T-helper 17 cell (primary cell): ENCODE data around the gene HERC4. TPM values are rescaled to one million over a fixed set of nuclear protein-coding genes. Genes with fewer than 3 reads are reported as not detected.

Experiments used
- ATAC-seq: fragments of 150-1000 bp; cut with Tn5 transposase; 2 replicates; pipeline ENCODE4 v1.10.0; 2021; ENCODE audit warnings: mild to moderate bottlenecking, moderate library complexity
- DNase-seq, 3 donors: peaks; one replicate each; pipeline versions ENCODE4 v3.0.0 to v3.0.0-alpha.2; 2020 to 2021
- H3K9me3 ChIP-seq: one replicate; pipeline ENCODE4 v1.7.0; 2013; ENCODE audit warnings: low read length, mild to moderate bottlenecking; ENCODE audit not compliant: control insufficient read depth, poor library complexity, severe bottlenecking
- H3K27ac Mint-ChIP-seq: one replicate; pipeline ENCODE4 v1.8.0; 2022; ENCODE audit warnings: mild to moderate bottlenecking, moderate library complexity, mixed read lengths
- H3K27me3 Mint-ChIP-seq: one replicate; pipeline ENCODE4 v1.8.0; 2022; ENCODE audit warnings: mixed read lengths
- H3K36me3 Mint-ChIP-seq: one replicate; pipeline ENCODE4 v1.8.0; 2022; ENCODE audit warnings: low read depth, mixed read lengths
- H3K4me1 Mint-ChIP-seq: one replicate; pipeline ENCODE4 v1.8.0; 2022; ENCODE audit warnings: mild to moderate bottlenecking, mixed read lengths
- H3K4me3 Mint-ChIP-seq: one replicate; pipeline ENCODE4 v1.8.0; 2022; ENCODE audit warnings: mild to moderate bottlenecking, moderate library complexity, mixed read lengths
- total RNA-seq, 4 donors: library from RNA in 2 of 4; stranded (reverse) in 2 of 4; gene quantifications; one replicate each; pipeline ENCODE4 v1.2.3 and lab custom pipeline; 2022 to 2026

HERC4 gene, protein sequence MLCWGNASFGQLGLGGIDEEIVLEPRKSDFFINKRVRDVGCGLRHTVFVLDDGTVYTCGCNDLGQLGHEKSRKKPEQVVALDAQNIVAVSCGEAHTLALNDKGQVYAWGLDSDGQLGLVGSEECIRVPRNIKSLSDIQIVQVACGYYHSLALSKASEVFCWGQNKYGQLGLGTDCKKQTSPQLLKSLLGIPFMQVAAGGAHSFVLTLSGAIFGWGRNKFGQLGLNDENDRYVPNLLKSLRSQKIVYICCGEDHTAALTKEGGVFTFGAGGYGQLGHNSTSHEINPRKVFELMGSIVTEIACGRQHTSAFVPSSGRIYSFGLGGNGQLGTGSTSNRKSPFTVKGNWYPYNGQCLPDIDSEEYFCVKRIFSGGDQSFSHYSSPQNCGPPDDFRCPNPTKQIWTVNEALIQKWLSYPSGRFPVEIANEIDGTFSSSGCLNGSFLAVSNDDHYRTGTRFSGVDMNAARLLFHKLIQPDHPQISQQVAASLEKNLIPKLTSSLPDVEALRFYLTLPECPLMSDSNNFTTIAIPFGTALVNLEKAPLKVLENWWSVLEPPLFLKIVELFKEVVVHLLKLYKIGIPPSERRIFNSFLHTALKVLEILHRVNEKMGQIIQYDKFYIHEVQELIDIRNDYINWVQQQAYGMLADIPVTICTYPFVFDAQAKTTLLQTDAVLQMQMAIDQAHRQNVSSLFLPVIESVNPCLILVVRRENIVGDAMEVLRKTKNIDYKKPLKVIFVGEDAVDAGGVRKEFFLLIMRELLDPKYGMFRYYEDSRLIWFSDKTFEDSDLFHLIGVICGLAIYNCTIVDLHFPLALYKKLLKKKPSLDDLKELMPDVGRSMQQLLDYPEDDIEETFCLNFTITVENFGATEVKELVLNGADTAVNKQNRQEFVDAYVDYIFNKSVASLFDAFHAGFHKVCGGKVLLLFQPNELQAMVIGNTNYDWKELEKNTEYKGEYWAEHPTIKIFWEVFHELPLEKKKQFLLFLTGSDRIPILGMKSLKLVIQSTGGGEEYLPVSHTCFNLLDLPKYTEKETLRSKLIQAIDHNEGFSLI
- total RNA-seq (10 to 100 TPM; 50.9 to 59.4 TPM), total RNA-seq (lab: John Stamatoyannopoulos, UW) (103 to 112 reads per million in 2 donors)

DNA sequence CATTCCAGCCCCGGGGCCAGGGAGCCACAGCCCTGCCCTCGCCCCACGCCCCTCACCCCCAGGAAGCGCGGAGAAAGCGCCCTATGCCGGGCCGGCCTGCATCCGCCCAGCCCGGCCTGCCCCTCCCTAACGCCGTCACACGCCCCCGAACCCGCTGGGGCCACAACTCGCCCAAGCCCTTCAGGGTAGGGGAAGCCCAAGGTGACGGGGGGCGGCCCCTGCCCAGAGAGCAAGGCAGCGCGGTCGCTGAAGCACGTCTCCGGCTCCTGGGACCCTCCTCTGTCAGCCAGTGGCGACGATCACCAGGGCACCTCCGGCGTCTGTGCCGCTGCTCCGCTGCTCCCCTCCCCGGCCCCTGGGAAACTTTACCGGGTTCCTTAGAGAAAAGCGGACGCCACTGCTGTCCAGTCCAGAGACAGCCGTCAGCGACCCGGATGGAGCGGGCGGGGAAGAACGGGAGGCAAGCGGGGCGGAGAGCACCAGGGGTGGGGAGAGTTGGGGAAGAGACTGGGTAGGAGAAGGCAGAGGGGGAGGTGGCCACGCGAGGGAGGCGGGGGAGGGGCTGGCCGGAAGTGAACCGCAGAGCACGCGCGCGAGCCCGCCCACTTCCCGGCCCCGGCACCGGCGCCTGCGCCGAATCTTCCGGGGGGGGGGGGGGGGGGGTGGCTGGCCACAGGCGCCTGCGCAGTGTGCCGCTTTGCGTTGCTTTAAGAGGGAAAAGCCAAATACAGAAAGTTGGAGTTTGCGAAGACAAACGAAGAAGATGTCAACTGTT is at the start of gene HERC4:
TSS of gene HERC4 (minus strand) at position 509 of the 775 bp plus-strand sequence. CDS start 2,175 bp downstream, outside the sequence.
- Mint-ChIP-seq H3K4me3 (peak within 1 kb of the TSS; percentile 95), H3K36me3 (peaks cover 6% of the 10 kb centered on the region), H3K27me3 (no peaks in the 10 kb centered on the region), H3K4me1 (peaks cover 14% of the 10 kb centered on the region), H3K27ac (peak within 1 kb of the TSS; percentile 95)
- DNase-seq (peak; percentile 83 to 92 (median 90)), ATAC-seq (peak; percentile 91)
- H3K9me3 ChIP-seq: no peaks in the 10 kb centered on the region

DNA sequence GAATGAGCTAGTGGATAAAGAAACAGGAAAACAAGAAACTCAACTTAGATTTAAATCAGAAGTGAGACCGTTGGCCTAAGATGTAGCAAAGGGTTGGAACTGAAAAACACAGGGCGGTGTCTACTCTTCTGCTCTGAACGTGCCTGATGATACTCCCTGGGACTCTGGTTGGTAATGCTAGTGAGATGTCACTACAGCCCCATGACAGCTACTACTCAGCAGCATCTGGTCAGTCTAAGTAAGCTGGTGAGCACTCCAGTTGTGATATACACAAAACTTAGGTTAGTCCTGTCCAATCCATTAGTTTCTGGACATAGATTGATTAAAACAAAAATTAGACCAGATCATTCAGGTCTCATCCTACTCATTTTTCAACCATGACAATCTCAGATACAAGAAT is 49.6 kb upstream of the HERC4 start:
- no peaks in the 10 kb centered on the region for H3K4me1 Mint-ChIP-seq
- no peaks in the 10 kb centered on the region for H3K9me3 ChIP-seq
- DNase-seq: no peak
- H3K27me3 Mint-ChIP-seq: peaks cover 8% of the 10 kb centered on the region
- no peak overlapping the region for H3K27ac Mint-ChIP-seq
- ATAC-seq: no peak
- no peak overlapping the region for H3K4me3 Mint-ChIP-seq
- peaks cover 2% of the 10 kb centered on the region for H3K36me3 Mint-ChIP-seq

DNA sequence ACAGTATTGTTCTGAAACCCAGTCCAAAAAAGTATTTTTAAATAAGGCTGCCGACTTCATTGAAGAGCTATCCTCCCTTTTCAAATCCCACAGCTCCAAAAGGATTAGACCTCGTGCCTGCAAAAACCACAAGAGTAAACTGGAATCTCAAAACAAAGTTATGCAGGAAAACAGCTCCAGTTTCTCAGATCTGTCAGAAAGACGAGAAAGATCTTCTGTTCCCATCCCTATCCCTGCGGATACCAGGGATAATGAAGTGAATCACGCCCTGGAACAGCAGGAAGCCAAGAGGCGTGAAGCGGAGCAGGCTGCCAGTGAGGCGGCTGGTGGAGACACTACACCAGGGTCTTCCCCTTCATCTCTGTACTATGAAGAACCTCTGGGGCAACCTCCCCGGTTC is 46.8 kb upstream of the HERC4 start:
- Mint-ChIP-seq H3K4me3 (no peak overlapping the region), H3K36me3 (peaks cover 2% of the 10 kb centered on the region), H3K27ac (no peak overlapping the region), H3K27me3 (peaks cover 8% of the 10 kb centered on the region), H3K4me1 (no peaks in the 10 kb centered on the region)
- H3K9me3 ChIP-seq: no peaks in the 10 kb centered on the region
- DNase-seq (no peak), ATAC-seq (no peak)

DNA sequence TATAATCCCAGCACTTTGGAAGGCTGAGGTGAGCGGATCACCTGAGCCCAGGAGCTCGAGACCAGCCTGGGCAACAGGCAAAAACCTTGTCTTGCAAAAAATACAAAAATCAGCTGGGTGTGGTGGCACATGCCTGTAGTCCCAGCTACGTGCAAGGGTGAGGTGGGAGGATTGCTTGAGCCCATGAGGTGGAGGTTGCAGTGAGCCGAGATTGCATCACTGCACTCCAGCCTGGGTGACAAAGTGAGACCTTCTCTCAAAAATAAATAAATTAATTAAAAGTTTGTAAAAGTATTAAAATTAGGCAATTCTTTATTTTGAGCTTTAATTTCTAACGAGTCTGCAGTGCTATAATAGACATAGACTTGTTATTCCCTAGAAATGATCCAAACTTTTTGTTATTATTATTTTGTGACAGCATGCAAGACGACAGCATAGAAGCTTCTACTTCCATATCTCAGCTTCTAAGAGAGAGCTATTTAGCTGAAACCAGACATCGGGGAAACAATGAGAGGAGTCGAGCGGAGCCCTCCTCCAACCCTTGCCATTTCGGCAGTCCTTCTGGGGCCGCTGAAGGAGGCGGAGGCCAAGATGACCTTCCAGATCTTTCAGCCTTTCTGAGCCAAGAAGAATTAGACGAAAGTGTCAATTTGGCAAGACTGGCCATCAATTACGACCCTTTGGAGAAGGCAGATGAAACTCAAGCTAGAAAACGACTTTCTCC is 46.1 kb upstream of the HERC4 start:
- Mint-ChIP-seq H3K27me3 (peaks cover 8% of the 10 kb centered on the region), H3K4me3 (peak overlapping the region; percentile 19), H3K27ac (no peak overlapping the region), H3K36me3 (peaks cover 2% of the 10 kb centered on the region), H3K4me1 (no peaks in the 10 kb centered on the region)
- DNase-seq (no peak), ATAC-seq (no peak)
- no peaks in the 10 kb centered on the region for H3K9me3 ChIP-seq

DNA sequence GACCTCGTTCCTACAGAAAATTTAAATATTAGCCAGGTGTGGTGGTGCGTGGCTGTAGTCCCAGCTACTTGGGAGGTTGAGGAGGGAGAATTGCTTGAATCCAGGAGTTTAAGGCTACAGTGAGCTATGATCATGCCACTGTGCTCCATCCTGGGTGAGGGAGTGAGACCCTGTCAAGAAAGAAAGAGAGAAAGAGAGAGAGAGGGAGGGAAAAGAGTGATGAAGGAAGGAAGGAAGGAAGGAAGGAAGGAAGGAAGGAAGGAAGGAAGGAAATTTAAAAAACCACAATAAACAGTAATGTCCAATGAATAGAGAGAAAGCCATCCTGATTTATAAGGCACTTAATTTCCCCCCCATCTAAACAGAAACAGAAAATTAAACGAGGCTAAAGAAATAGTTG is 43.6 kb upstream of the HERC4 start:
- peaks cover 5% of the 10 kb centered on the region for H3K36me3 Mint-ChIP-seq
- H3K4me3 Mint-ChIP-seq: no peak overlapping the region
- H3K9me3 ChIP-seq: no peaks in the 10 kb centered on the region
- peaks cover 18% of the 10 kb centered on the region for H3K27me3 Mint-ChIP-seq
- no peak for DNase-seq
- H3K4me1 Mint-ChIP-seq: no peaks in the 10 kb centered on the region
- ATAC-seq: no peak
- no peak overlapping the region for H3K27ac Mint-ChIP-seq

DNA sequence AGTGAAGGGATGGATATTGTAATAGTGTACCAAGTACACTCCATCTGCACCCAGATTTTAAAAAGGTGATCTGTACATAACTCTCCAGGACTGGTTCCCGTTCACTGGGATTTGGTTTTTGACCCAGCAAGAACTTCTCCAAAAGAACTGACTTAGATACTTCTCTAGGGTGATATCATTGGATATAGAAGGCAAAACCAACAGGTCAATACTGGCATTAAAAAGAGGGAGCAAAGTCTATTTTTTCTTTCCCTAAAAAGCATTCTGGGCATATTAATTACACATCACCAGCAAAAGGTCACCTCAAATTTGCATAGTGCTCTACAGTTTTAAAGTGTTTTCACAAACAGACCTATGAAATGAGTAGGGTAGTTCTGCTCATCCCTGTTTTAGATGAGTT is 37.8 kb upstream of the HERC4 start:
- Mint-ChIP-seq H3K4me1 (no peaks in the 10 kb centered on the region), H3K4me3 (no peak overlapping the region), H3K27me3 (peaks cover 19% of the 10 kb centered on the region), H3K27ac (no peak overlapping the region), H3K36me3 (peaks cover 5% of the 10 kb centered on the region)
- ATAC-seq: no peak
- no peak for DNase-seq
- no peaks in the 10 kb centered on the region for H3K9me3 ChIP-seq

DNA sequence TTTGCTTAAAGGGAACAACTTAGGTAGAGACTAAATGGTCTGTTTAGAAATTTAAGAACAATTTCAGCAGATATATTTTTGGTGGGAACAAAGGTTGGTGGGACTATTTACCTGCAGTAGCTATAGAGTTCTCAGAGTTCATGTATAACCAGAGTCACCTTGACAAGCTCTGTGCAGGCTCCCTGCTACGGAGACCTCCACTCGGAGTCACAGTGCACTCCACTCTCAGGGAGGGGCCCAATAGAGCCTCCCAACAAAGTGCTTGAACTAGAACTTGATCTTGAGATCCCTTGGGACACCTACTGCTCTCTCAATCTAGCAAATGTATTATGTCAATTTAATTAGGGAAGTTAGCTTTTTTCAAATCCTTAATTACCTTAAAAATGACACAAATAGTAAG is 36.5 kb upstream of the HERC4 start:
- no peak for ATAC-seq
- H3K27me3 Mint-ChIP-seq: peaks cover 23% of the 10 kb centered on the region
- H3K9me3 ChIP-seq: no peaks in the 10 kb centered on the region
- H3K4me1 Mint-ChIP-seq: no peaks in the 10 kb centered on the region
- H3K4me3 Mint-ChIP-seq: no peak overlapping the region
- peaks cover 5% of the 10 kb centered on the region for H3K36me3 Mint-ChIP-seq
- DNase-seq: no peak
- H3K27ac Mint-ChIP-seq: no peak overlapping the region

DNA sequence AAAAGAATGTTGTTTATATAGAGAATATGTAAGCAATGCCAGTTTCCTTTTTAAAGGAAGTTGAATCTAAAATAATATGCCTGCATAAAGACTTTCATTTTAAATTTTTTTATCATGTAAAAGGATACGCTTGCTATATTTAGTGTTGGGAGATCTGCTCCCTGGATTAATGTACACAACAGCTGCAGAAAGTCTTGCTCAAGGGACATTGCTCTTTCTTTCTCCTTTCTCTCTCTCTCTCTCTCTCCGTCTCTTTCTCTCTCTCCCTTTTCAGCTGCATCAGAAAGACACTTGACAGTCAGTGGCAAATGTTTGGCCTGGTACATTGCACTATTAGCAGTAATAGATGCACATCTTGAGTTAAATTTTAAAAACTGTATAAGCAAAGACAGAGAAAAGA is 34.9 kb upstream of the HERC4 start:
- Mint-ChIP-seq H3K27ac (no peak overlapping the region), H3K4me3 (no peak overlapping the region), H3K27me3 (peaks cover 18% of the 10 kb centered on the region), H3K4me1 (peaks cover 4% of the 10 kb centered on the region), H3K36me3 (no peaks in the 10 kb centered on the region)
- H3K9me3 ChIP-seq: no peaks in the 10 kb centered on the region
- ATAC-seq: no peak
- DNase-seq: no peak

DNA sequence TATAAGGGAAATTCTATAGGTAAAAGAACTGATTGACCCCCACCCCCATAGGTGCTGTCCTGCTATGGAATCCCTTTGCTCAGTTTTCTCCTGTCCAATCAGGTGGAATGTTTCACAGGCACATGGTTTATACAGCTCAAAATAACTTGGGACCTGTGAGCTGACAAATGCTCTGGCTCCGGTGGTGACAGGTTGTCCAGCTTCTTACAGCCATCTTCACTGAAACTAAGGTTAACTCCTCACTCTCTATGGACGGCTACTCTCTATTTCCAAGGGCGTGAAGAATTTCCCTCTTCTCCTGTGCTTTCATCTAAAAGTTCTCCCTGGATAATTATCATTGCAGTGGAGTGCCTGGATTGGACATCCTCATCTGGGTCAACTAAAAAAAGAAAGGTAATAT is 34.2 kb upstream of the HERC4 start, which contains the start of gene MYPN:
TSS of gene MYPN (plus strand) at position 158 of the 400 bp plus-strand sequence. CDS start 11,951 bp downstream, outside the sequence.
- Mint-ChIP-seq H3K4me1 (peaks cover 4% of the 10 kb centered on the region), H3K27ac (no peak within 1 kb of the TSS), H3K27me3 (peaks cover 18% of the 10 kb centered on the region), H3K36me3 (no peaks in the 10 kb centered on the region), H3K4me3 (no peak within 1 kb of the TSS)
- DNase-seq: no peak
- no peak for ATAC-seq
- no peaks in the 10 kb centered on the region for H3K9me3 ChIP-seq

DNA sequence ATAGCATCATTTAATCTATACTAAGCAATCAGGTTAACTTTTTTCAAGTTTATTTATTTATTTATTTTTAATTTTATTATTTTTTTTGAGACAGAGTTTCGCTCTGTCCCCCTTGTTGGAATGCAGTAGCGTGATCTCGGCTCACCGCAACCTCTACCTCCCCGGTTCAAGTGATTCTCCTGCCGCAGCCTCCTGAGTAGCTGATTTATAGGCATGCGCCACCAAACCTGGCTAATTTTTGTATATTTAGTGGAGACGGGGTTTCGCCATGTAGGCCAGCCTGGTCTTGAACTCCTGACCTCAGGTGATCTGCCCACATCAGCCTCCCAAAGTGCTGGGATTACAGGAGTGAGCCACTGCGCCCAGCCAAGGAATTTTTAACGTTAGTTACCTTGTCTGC is 33.6 kb upstream of the HERC4 start:
- H3K9me3 ChIP-seq: no peaks in the 10 kb centered on the region
- no peak for ATAC-seq
- Mint-ChIP-seq H3K36me3 (no peaks in the 10 kb centered on the region), H3K4me3 (no peak overlapping the region), H3K4me1 (peaks cover 4% of the 10 kb centered on the region), H3K27me3 (peaks cover 18% of the 10 kb centered on the region), H3K27ac (no peak overlapping the region)
- DNase-seq: no peak

DNA sequence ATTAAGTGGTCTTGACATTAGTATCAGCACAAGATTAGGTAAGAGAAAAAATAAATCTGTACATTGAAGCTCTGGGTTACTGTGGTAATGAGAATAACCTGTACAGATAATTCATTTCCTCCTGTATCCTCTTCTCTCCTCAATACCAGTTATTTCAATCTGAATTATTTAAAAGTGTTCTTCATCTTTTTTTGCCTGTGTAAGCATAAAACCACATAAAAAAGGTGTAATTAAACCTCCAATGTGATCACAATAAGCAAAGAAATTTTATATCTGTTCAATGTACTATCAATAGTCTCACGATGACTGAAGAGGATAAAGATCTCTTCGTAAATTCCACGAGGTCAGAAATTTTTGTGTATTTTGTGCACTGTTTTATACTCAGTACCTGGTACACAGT is 33.0 kb upstream of the HERC4 start:
- no peaks in the 10 kb centered on the region for H3K9me3 ChIP-seq
- H3K4me3 Mint-ChIP-seq: no peak overlapping the region
- DNase-seq (no peak), ATAC-seq (no peak)
- H3K4me1 Mint-ChIP-seq: peaks cover 4% of the 10 kb centered on the region
- no peak overlapping the region for H3K27ac Mint-ChIP-seq
- H3K36me3 Mint-ChIP-seq: no peaks in the 10 kb centered on the region
- peaks cover 22% of the 10 kb centered on the region for H3K27me3 Mint-ChIP-seq

DNA sequence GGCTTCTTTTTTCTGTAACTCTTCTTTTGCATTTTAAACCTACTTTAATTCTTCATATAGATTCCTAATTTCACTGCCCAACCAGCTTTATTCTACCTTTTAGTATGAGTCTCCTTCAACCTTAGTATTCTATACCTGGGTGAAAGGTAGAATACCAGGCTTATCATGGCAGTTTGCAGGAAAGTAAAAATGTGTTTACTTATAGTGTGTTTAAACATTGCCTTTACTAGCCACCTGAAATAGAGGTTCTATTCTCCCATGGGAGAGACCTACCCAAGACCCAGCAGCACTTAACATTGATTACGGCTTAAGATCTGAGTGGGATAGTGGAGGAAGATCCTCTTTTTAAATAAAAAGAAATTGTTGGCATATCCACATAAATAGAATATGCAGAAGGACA is 32.6 kb upstream of the HERC4 start:
- DNase-seq (no peak), ATAC-seq (no peak)
- no peaks in the 10 kb centered on the region for H3K9me3 ChIP-seq
- Mint-ChIP-seq H3K27ac (no peak overlapping the region), H3K4me3 (no peak overlapping the region), H3K36me3 (no peaks in the 10 kb centered on the region), H3K27me3 (peaks cover 25% of the 10 kb centered on the region), H3K4me1 (peaks cover 4% of the 10 kb centered on the region)
